Middle frontal gyrus (tissue), 1 donor: ENCODE results near the gene RPGRIP1.
"Not testable (repeated sequence)": the region's sequence is repeated elsewhere in the genome, so short reads cannot be mapped to it uniquely, and the experiment has no call there.

Source experiments
- DNase-seq: peaks from one replicate; pipeline ENCODE4 v3.0.0-alpha.2; 2015; ENCODE audit warnings: low spot score; ENCODE audit errors: extremely low spot score

Gene RPGRIP1

GRCh38 chr14:21299562-21300130 lies 19.8 kb downstream of the RPGRIP1 start:
- no peak for DNase-seq

- DNase-seq: no peak
Observed at GRCh38 chr14:21300892-21301291, 21.0 kb downstream of the RPGRIP1 start.

- no peak for DNase-seq
Observed at GRCh38 chr14:21302013-21302835, 22.3 kb downstream of the RPGRIP1 start.

- DNase-seq: not testable (repeated sequence)
Observed at GRCh38 chr14:21302836-21303140, 22.9 kb downstream of the RPGRIP1 start.

- no peak for DNase-seq
Observed at GRCh38 chr14:21307637-21308036, 27.8 kb downstream of the RPGRIP1 start.

- no peak for DNase-seq
Observed at GRCh38 chr14:21308132-21308478, 28.2 kb downstream of the RPGRIP1 start.

DNA sequence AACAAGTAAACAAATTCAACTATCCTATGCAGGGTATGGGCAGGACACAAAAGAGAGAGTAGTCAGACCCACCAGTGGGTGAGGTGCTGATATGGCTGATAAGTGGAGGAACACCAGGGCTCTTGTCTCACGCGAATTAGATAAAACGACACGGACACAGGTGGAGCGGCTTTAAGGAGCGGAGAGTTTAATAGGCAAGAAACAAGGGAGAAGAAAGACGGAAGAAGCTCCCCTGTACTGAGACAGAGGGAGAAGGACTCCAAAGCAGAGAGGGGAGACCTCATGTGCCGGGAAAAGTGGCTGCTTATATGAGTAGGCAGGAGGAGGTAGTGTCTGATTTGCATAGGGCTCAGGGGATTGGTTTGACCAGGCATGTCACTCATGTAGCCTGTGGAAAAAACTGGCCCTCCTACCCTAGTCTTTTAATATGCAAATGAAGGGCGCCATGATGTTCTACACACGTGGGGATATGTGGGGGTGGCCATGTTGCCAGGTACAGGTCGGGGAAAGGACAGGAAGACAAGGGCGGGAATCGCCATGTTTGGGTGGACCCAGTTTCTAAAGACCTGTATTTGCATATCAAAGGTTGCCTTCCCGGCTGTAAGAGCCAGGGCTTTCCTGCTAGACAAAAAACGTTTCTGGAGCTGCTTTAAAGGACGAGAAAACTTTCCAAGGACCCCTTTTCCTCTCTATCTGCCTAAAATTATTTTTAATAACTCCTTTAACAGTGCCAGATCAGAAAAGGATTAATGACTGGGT lies 28.8 kb downstream of the RPGRIP1 start:
- peak; percentile 24 for DNase-seq

- no peak for DNase-seq
Observed at GRCh38 chr14:21309238-21309636, 29.4 kb downstream of the RPGRIP1 start.

DNA sequence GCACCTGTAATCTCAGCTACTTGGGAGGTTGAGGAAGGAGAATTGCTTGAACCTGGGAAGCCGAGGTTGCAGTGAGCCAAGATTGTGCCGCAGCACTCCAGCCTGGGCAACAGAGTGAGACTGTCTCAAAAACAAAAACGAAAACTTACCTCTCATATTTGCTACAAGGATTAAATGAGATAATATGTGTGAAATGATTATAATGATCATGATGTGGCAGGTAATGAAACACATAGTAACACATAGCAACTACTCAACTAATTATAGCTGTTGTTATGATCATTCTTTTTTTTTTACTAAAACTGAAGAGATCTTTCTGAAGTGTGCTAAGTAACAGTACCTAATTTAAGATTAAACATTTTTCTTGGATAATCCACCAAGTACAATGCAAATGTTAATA lies 30.1 kb downstream of the RPGRIP1 start:
- DNase-seq: no peak

DNA sequence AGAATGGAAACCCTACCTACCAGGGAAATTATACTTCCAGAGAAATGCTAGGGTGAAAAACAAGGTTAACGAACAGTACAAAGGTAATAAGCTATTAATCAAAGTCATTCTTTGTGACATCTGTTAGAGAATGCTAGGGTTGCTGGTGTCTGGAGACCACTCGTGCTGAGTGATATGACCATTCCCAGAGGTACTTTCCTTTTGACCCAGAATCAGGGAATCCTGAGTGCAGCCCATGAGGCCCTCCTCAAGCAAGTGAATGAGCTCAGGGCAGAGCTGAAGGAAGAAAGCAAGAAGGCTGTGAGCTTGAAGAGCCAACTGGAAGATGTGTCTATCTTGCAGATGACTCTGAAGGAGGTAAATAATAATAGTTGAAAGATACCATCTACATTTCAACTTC lies 31.7 kb downstream of the RPGRIP1 start:
- DNase-seq: no peak

- DNase-seq: no peak
Observed at GRCh38 chr14:21313512-21313911, 33.6 kb downstream of the RPGRIP1 start.

DNA sequence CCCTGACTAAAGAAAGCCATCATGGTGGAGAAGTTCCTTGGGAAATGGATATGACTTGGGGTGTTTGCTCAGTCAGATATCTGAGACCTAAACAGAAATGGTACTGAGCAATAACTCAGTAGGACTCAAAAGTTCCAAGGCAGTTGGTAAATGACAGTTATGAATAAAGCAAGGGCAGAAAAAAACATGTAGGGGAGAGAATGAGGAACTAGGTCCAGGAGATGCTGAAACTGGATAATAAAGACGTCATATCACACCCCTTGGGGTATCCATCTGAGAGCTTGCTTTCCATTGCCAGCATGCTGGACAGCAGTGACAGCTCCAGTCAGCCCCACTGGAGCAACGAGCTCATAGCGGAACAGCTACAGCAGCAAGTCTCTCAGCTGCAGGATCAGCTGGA lies 37.5 kb downstream of the RPGRIP1 start:
- no peak for DNase-seq

DNA sequence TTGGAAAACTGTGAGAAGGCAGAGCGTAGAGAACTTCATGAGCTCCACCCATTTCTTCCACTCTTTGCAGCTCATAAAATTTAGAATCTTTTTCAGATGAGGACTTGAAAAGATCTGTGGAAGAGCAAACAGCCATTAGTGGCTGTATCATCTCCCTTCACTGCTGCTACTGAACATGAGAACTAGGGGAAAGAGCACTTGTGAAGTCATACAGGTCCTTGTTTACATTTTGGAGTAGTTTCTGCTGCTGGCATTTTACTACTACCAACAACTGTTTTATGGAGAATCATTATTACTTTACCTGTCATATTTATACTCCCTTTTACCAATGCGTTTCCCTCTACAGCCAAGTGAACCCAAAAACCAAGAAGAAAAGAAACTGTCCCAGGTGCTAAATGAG lies 41.0 kb downstream of the RPGRIP1 start:
- DNase-seq: no peak

DNA sequence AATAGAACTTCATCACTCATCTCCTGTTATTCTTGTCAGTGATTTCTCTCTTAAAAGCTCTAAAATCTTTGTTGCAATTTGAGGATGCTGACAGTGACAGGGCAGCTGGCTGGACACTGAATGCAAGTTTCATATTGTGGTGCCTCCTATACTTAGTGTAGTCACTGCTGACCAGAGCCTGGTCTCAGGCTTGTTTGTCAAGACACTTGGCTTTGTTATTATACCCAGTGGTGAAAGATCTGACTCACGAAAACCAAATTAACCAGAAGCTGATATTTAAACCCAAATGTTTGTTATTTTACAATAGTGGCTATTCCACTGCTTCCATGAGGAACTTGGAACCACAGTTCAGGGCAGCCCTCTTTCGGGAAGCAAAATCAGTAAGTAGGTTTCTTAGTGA lies 42.8 kb downstream of the RPGRIP1 start:
- DNase-seq: no peak

GRCh38 chr14:21326972-21327371 lies 47.1 kb downstream of the RPGRIP1 start:
- DNase-seq: no peak
